HCT116 (cell line): ENCODE measurements around the gene COMMD3. TPM values are rescaled to one million over a fixed set of nuclear protein-coding genes. Genes with fewer than 3 reads are reported as not detected.

Experiments
- ATAC-seq: fragments of 200-7000 bp; cut with Tn5 transposase; 2 replicates; pipeline ENCODE4 v1.9.1; 2020; ENCODE audit warnings: mild to moderate bottlenecking, moderate library complexity
- BruUV-seq: library from RNA; stranded (reverse); fragments of 400-500 nt; replicated peaks from 2 replicates; lab custom pipeline; 2021; lab: Mats Ljungman, UMichigan
- CTCF ChIA-PET: fragments of 300-600 bp; sonication (Branson Sonifier 250); formaldehyde crosslinking; loops from one replicate; lab custom pipeline; 2021; ENCODE audit warnings: antibody characterized with exemption; lab: Charles Lee
- POLR2A ChIA-PET: fragments of 300-600, 350-600 bp; sonication (Branson Sonifier 250); formaldehyde crosslinking; loops from one replicate; lab custom pipeline; 2021; ENCODE audit warnings: antibody characterized with exemption; lab: Charles Lee
- RAD21 ChIA-PET, 2 experiments: fragments of 300-600 bp; sonication (Branson Sonifier 250); formaldehyde crosslinking; loops; one replicate each; lab custom pipeline; 2023; ENCODE audit warnings: low total read pairs in 2 of 2; ENCODE audit not compliant: uncharacterized antibody in 2 of 2, unreplicated experiment in 2 of 2, low non-redundant PET in 1 of 2; lab: Charles Lee
- DNase-seq: peaks from one replicate; pipeline ENCODE4 v3.0.0-alpha.2; 2010; ENCODE audit warnings: low read depth, low spot score
- H2AFZ ChIP-seq: fragments of 200-600 bp; shearing (Covaris generic), sonication (generic); 2 replicates; pipeline ENCODE4 v1.6.1; 2017; ENCODE audit warnings: low read depth, mixed run types, mixed read lengths, antibody characterized with exemption, low read length; ENCODE audit not compliant: poor library complexity, severe bottlenecking
- H3K27ac ChIP-seq: 2 replicates; pipeline ENCODE4 v1.5.1; 2012; ENCODE audit warnings: low read depth, low read length
- H3K27me3 ChIP-seq: fragments of 200-600 bp; sonication (generic); 2 replicates; pipeline ENCODE4 v1.6.1; 2016; ENCODE audit warnings: mixed run types, low read length, mixed read lengths; ENCODE audit not compliant: insufficient read depth
- H3K36me3 ChIP-seq, 2 experiments: fragments of 200-500 bp in 1 of 2; fragments of 200-600 bp in 1 of 2; sonication (Bioruptor generic) in 1 of 2; sonication (generic) in 1 of 2; 2 replicates each; pipeline versions ENCODE4 v1.5.1 to v1.6.1; 2014 to 2016; ENCODE audit warnings: low read length in 2 of 2, inconsistent platforms in 1 of 2, mixed read lengths in 1 of 2, mixed run types in 1 of 2; ENCODE audit not compliant: insufficient read depth in 2 of 2, control insufficient read depth in 1 of 2
- H3K4me1 ChIP-seq, 2 experiments: fragments of 200-600 bp in 1 of 2; sonication (generic) in 1 of 2; 2 replicates each; pipeline versions ENCODE4 v1.5.1 to v1.6.1; 2012 to 2017; ENCODE audit warnings: low read length in 2 of 2, inconsistent platforms in 1 of 2, mild to moderate bottlenecking in 1 of 2, mixed read lengths in 1 of 2, mixed run types in 1 of 2, moderate library complexity in 1 of 2; ENCODE audit not compliant: insufficient read depth in 2 of 2, control insufficient read depth in 1 of 2
- H3K4me2 ChIP-seq: fragments of 200-600 bp; sonication (generic); 2 replicates; pipeline ENCODE4 v1.6.1; 2017; ENCODE audit warnings: mixed run types, low read length, mixed read lengths
- H3K4me3 ChIP-seq, 2 experiments: fragments of 200-600 bp in 1 of 2; sonication (generic) in 1 of 2; replicated peaks in 1 of 2; 2 replicates each; pipeline ENCODE4 v1.5.1; 2011 to 2016; ENCODE audit warnings: low read length in 2 of 2, control low read depth in 1 of 2, low read depth in 1 of 2, mild to moderate bottlenecking in 1 of 2, mixed read lengths in 1 of 2, mixed run types in 1 of 2
- H3K79me2 ChIP-seq: fragments of 200-600 bp; sonication (generic); 2 replicates; pipeline ENCODE4 v1.6.1; 2017; ENCODE audit warnings: mild to moderate bottlenecking, mixed run types, low read length, moderate library complexity, mixed read lengths; ENCODE audit not compliant: insufficient read depth
- H3K9ac ChIP-seq: fragments of 200-600 bp; sonication (generic); 2 replicates; pipeline ENCODE4 v1.6.1; 2016; ENCODE audit warnings: low read length, mixed read lengths
- H3K9me2 ChIP-seq: fragments of 200-600 bp; sonication (generic), shearing (Covaris generic); 2 replicates; pipeline ENCODE4 v1.6.1; 2017; ENCODE audit warnings: mixed run types, mild to moderate bottlenecking, moderate library complexity; ENCODE audit not compliant: insufficient read depth
- H3K9me3 ChIP-seq, 2 experiments: fragments of 200-500 bp in 1 of 2; fragments of 200-600 bp in 1 of 2; sonication (Bioruptor generic) in 1 of 2; sonication (generic) in 1 of 2; 2 replicates each; pipeline ENCODE4 v1.6.1; 2014 to 2017; ENCODE audit warnings: low read length in 2 of 2, mixed read lengths in 2 of 2, inconsistent platforms in 1 of 2, low read depth in 1 of 2, mild to moderate bottlenecking in 1 of 2, mixed run types in 1 of 2, moderate library complexity in 1 of 2; ENCODE audit not compliant: control insufficient read depth in 1 of 2, insufficient read depth in 1 of 2
- H4K20me1 ChIP-seq: fragments of 200-600 bp; sonication (generic), shearing (Covaris generic); 2 replicates; pipeline ENCODE4 v1.6.1; 2017; ENCODE audit warnings: mixed run types, mild to moderate bottlenecking, moderate library complexity; ENCODE audit not compliant: insufficient read depth
- CEBPB ChIP-seq: IDR thresholded peaks from 2 replicates; pipeline ENCODE4 v1.6.1; 2012; ENCODE audit warnings: low read depth
- ELF1 ChIP-seq: IDR thresholded peaks from 2 replicates; pipeline ENCODE4 v1.6.1; 2012; ENCODE audit warnings: low read depth, borderline replicate concordance
- EZH2 ChIP-seq: fragments of 200-600 bp; sonication (generic); IDR thresholded peaks from 2 replicates; pipeline ENCODE4 v1.6.1; 2017; ENCODE audit warnings: antibody characterized with exemption, mixed run types
- EZH2phosphoT487 ChIP-seq: fragments of 200-600 bp; IDR thresholded peaks from 2 replicates; pipeline ENCODE4 v1.6.1; 2018; ENCODE audit warnings: antibody characterized with exemption, borderline replicate concordance
- FOSL1 ChIP-seq: IDR thresholded peaks from 2 replicates; pipeline ENCODE4 v1.6.1; 2012; ENCODE audit warnings: low read depth
- POLR2A ChIP-seq: IDR thresholded peaks from 2 replicates; pipeline ENCODE4 v1.7.0; 2011; ENCODE audit warnings: borderline replicate concordance; ENCODE audit not compliant: insufficient read depth, insufficient read length; ENCODE audit errors: extremely low read depth
- REST ChIP-seq: IDR thresholded peaks from 2 replicates; pipeline ENCODE4 v1.6.1; 2012; ENCODE audit warnings: low read depth
- SRF ChIP-seq: IDR thresholded peaks from 2 replicates; pipeline ENCODE4 v1.6.1; 2012; ENCODE audit warnings: low read depth
- TCF7L2 ChIP-seq: IDR thresholded peaks from 2 replicates; pipeline ENCODE4 v1.7.0; 2011; ENCODE audit warnings: borderline replicate concordance, inconsistent platforms; ENCODE audit not compliant: insufficient read depth, insufficient read length; ENCODE audit errors: extremely low read depth
- ZFX ChIP-seq: fragments of 450-650 bp; IDR thresholded peaks from 2 replicates; pipeline ENCODE4 v1.6.1; 2017
- intact Hi-C: fragments of 100-400 bp; cut with micrococcal nuclease; formaldehyde crosslinking; loops from 2 replicates; pipeline ENCODE4 v1.10.0; 2022
- total RNA-seq: library from RNA; stranded (reverse); gene quantifications from one replicate; pipeline ENCODE4 v1.2.1, GENCODE V29; 2021; ENCODE audit not compliant: unreplicated experiment
- TF ChIP-seq, protein P1 (sequence below): IDR thresholded peaks from 2 replicates; pipeline ENCODE4 v1.6.1; 2012

The COMMD3 gene
- total RNA-seq, 1 experiment from 2014 or later, result 43.0 TPM

- ATAC-seq (no peak), DNase-seq (no peak)
- CTCF ChIA-PET, result no interaction called here
- Histone ChIP-seq H3K27ac (no peak overlapping the region), H3K27me3 (peaks cover 15% of the 10 kb centered on the region), H3K9ac (no peak overlapping the region), H3K9me2 (no peaks in the 10 kb centered on the region), H3K79me2 (peaks cover 34% of the 10 kb centered on the region), H3K4me2 (no peak overlapping the region), H3K9me3 (no peaks in the 10 kb centered on the region), H3K4me1 (peaks cover 6 to 47% of the 10 kb centered on the region in 2 experiments; a peak in 3 of 4 replicates), H3K36me3 (no peaks in the 10 kb centered on the region), H3K4me3 (no peak overlapping the region), H4K20me1 (peaks cover 13% of the 10 kb centered on the region; the same call in 1 of the 2 replicates), H2AFZ (no peak overlapping the region)
- TF ChIP-seq, protein P1, sequence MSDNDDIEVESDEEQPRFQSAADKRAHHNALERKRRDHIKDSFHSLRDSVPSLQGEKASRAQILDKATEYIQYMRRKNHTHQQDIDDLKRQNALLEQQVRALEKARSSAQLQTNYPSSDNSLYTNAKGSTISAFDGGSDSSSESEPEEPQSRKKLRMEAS, result no peak
- TF ChIP-seq REST (no peak), POLR2A (no peak), EZH2phosphoT487 (no peak), TCF7L2 (no peak), ZFX (no peak), FOSL1 (no peak), SRF (no peak), CEBPB (no peak), ELF1 (no peak), EZH2 (no peak)
- intact Hi-C loops, result loop anchor here (2.0 to 5.0 kb wide), 2 partner anchors 72 to 109 kb away; no protein-coding TSS in a partner anchor
- RAD21 ChIA-PET, result no interaction called here
- BruUV-seq, result no TSS peak
- POLR2A ChIA-PET, result no interaction called here
These were observed 2.6 kb downstream of the COMMD3 start for GRCh38 chr10:22318772-22319171.
